GM19043 (cell line): Measurements from ENCODE around the gene CYP27C1.

Experiments used
- ATAC-seq: cut with Tn5 transposase; IDR thresholded peaks from one replicate; pipeline ENCODE4 v1.9.1; 2021; ENCODE audit warnings: low read depth; ENCODE audit not compliant: unreplicated experiment

Gene CYP27C1

DNA sequence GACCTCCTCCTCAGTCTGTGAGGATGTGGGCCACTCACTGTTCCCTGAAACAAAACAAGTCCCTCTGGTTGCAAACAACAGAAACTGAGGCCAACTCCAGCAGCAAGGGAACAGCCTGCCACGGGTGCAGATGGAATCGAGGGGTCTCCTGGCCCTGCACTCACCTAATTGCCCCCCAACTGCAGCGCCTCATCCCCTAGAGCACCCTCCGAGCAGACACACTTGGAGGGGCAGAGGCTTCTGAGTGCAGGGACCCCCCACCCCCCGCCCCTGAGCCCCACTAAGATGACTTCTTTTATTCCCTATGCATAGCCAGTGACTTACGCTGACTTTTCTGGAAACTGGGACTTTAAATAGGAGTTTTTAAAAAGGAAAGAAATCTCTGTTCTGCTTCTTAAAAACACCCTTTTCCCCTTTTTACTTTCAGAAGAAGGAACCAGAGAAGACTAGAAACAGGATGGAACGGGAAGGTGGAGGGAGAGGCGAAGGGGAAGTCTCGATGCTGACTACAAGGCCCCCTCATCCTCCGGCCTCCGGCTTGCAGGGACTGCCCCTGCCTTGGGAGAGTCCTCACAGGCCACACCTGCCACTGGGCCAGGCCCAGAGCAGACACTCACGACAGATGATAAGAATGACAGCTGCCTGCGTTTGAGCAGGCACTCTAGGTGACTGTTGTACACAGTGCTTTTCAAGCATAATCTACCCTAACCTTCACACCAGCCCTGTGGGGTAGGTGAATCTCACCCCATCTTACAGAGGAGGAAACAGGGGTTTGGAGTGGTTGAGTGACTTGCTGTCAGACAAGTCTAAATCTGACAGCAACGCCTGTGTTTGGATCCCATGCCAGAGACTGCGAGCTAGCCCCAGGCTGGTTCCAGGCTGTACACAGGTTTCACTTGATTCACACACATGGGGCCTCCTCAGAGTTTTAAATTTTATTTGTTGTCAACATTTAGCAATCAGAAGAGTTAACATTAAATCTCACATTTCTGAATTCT lies 85.0 kb downstream of the CYP27C1 start:
- ATAC-seq = no peak

DNA sequence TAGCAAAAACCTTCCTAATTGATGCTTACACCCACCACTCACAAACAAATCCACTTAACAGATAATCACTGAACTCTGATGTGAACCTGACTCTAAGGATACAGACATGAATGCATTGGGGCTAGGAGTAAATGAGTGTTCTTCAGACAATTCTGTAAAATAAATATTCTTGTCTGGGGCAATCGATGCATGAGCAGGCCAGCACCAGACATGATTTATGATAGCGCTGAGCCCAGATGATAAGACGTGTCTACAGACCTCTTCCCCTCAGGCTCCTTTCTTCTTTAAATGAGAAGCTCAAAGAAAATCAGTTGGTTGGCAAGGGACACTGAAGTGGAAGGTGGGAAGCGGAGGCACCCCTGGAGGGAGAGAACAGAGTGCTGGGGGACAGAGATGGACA lies 85.9 kb downstream of the CYP27C1 start:
- no peak for ATAC-seq
